GM21381 (cell line): ENCODE measurements around the gene STRADB.
"Not testable (repeated sequence)": the region's sequence is repeated elsewhere in the genome, so short reads cannot be mapped to it uniquely, and the experiment has no call there.

ENCODE experiments used
- ATAC-seq: cut with Tn5 transposase; IDR thresholded peaks from one replicate; pipeline ENCODE4 v1.9.1; 2021; ENCODE audit warnings: mild to moderate bottlenecking, moderate library complexity; ENCODE audit not compliant: unreplicated experiment

STRADB gene

GRCh38 chr2:201430322-201430721 is 21.2 kb upstream of the STRADB start:
- ATAC-seq, result not testable (repeated sequence)

- no peak for ATAC-seq
Observed at GRCh38 chr2:201430839-201431238, 20.7 kb upstream of the STRADB start.

- no peak for ATAC-seq
Observed at GRCh38 chr2:201432038-201432620, 19.4 kb upstream of the STRADB start.

- no peak for ATAC-seq
Observed at GRCh38 chr2:201432621-201433393, 18.7 kb upstream of the STRADB start.

DNA sequence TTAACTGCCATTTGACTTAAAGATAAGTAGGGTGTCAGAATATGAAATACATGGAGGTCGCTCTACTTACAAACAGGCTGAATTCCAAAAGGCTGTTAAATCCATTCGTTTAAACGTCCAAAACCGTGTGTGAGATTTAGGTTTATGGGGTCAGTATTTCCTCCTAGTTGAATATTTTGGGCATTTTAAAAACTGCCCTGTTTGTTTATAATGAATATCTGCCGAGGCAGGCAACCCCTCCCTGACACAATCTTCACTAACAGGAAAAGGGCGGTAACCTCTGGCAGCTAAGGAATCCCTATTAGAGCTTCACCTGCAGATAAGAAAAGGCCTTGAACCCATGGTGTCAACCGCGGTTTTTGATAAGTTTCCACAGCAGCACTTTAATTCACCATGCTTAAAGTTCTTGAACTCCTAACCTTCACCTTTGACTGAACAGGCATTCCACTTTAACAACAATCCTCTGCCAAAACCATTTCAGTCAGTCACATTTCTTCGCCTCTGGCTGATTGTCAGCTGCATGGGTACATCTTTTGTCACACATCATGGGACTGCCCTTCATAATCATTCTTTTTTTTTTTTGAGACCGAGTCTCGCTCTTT is 18.0 kb upstream of the STRADB start:
- ATAC-seq, result no peak

DNA sequence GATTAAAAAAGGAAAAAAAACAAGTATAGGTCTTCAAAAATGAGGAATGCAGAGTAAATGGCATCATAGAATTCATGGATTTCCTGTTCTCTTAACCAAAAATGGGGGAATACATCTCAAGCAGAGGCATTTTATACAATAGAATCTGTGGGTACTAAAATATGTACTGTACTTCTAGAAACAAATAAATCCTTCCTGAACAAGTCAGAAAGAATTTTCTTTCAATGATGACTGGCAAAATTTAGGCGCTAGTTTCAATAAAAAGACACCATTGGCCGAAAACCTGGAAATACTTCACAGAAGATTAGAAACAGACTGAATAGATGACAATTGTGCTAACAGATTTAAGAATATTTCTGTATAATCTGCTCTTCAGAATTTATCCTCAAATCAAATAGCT is 15.4 kb upstream of the STRADB start:
- ATAC-seq, result no peak

GRCh38 chr2:201439336-201439922 is 12.1 kb upstream of the STRADB start:
- not testable (repeated sequence) for ATAC-seq

DNA sequence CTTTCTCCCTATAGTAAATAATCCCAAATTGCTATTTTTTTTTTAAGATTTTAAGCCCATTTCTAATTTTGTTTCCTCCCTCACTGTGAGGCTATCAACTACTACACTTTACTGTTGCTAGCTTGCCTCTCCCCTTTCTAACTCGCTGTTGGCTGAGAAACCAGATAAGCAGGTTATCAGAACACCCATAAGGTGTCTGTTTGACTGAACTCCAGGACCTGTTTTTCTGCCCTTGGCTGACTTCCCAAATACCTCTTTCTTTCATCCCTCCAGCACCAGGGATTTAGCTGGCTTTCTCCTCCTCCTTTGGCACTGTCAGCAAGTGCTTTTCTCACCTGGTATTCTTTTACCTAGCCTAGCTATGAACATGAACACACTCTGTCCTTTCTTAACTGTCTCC is 11.4 kb upstream of the STRADB start:
- ATAC-seq, result no peak

- ATAC-seq, result no peak
Observed at GRCh38 chr2:201441409-201441808, 10.1 kb upstream of the STRADB start.

DNA sequence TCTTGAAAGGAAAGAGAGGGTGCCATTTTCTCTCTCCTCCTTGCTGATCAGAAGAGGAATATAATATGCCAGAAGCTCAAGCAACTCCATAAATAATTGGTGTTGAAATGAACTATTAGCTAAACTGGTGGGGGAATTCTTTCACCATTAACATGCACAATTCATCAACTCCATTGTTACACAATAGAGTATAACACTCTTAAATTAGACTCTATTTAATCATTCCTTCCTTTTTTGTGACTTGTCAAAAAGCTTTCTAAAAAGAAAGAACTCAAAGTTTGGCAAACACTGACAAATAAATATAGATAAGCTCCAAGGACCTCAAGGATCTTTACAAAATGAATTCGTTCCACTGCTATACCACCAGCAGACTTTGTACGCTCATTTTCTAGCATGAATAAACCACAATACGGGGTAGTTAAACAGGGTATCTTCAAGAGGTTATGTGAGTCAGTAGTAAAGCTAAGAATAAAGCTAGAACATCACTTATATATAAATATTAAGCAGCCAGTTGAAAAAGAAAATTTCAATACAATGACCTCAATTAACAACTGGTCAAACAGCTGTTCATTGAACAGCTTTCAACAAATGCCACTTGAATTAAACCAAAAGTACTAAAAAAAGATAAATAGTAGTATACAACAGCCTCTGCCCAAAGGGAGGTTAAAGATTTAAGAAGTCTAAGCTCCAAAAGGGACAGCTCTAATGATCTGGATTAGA is 6.6 kb upstream of the STRADB start:
- ATAC-seq, result no peak

GRCh38 chr2:201447086-201447485 is 4.5 kb upstream of the STRADB start:
- ATAC-seq, result no peak

- no peak for ATAC-seq
Observed at GRCh38 chr2:201448061-201448460, 3.5 kb upstream of the STRADB start.

DNA sequence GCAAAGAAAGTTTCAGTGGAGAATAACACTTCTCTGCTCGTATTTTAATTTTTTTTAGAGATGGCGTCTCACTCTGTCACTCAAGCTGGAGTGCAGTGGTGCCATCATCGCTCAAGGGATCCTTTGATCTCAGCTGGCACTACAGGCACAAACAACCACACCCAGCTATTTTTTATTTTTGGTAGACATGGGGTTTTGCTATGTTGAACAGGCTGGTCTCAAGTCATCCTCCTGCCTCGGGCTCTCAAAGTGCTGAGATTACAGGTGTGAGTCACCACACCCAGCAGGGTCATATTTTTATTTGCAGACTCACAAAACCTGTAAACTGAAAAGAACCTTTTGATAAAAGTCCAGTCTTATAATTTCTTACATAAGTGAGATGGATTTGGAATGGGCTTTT is 2.8 kb upstream of the STRADB start:
- ATAC-seq, result no peak

DNA sequence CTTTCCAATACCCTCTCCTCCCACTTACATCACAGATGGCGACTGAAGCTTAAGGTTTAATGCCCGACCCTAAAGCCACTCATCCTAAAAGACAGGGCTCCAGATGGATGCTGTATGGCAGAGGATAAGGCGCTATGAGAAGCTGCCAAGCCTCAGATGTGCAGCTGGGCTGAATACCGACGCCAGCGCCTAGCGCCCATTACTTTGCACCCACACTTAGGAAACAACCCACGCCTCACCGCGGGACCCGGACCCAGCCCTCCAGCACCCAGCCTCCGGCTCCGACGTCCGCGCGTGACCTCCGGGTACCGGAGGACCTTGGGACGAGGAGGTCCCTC is 617 bp upstream of the STRADB start:
- no peak for ATAC-seq

- ATAC-seq, result no peak
Observed at GRCh38 chr2:201452058-201452921, 750 bp downstream of the STRADB start.

DNA sequence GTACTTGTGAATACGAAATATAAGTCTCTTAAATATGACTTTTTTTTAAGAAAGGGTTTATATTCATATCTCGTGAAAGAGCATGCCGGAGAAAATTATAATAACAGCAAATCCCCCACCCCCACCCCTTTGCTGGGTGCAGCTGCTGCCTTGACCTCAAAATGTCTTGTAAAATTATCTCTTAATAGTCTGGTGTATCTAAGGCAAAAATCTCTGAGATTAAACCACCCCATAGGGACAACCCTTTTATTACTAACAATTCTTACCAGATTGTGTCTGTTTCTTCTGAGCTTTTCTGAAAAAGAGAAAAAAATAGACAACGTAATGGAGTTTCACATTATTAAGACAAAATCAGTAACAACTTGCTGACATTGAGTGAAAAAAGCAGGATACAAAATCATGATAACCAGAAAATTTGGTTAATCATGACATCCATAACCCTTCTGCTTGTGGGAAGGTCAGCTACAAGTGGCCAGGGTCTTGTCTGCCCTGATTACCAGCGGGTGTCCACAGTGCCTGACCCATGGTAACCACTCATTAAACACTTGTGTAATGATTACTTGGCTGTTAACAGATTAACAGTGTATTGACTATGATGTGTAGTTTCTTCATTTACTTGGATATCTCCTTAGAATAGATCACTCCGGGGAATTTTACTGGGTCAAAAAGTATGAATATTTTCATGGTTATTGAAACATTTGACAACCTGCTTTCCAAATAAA is 1.5 kb downstream of the STRADB start:
- ATAC-seq, result no peak

DNA sequence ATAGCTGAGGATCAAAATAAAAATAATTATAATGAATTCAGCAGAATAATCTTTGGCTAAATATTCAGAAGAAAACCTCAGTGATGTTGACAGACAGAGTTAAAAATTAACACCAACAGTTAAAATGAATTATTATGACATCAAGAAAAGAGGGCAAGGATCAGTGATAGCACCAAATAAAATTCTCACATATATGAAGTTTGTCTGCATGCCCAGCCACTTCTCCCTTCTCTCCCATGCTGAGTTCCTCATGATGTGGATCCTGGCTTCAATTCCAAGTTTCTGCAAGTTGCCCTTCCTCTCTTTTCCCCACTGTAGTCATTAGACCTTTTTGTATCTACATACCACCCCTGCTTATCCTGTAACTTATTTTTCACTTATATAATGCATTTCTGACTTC is 6.8 kb downstream of the STRADB start:
- ATAC-seq, result no peak

DNA sequence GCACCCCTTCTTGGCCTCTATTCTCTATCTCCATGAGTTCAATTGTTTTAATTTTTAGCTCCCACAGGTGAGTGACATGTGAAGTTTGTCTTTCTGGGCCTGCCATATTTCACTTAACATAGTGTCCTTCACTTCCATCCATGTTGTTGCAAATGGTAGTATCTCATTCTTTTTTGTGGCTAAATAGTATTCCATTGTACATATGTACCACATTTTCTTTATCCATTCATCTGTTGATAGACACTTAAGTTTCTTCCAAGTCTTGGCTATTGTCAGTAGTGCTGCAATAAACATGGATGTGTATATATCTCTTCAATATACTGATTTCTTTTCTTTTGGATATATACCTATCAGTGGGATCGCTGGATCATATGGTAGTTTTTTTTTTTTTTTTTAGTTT is 9.0 kb downstream of the STRADB start:
- no peak for ATAC-seq

GRCh38 chr2:201464547-201464946 is 13.0 kb downstream of the STRADB start:
- no peak for ATAC-seq

GRCh38 chr2:201465524-201465971 is 14.0 kb downstream of the STRADB start:
- ATAC-seq, result no peak
